Measurements from ENCODE around the gene BCL6.

BCL6 gene

GRCh38 chr3:187709155-187709554, 36.1 kb downstream of the BCL6 start:
- Histone ChIP-seq H3K4me1 (no peaks in the 10 kb centered on the region), H3K9me3 (ENCODE audit: control insufficient read depth, low read length) (no peaks in the 10 kb centered on the region), H3K4me2 (ENCODE audit: low read length) (no peak overlapping the region), H3K9ac (no peak overlapping the region), H3K4me3 (ENCODE audit: low read depth, low read length) (no peak overlapping the region), H2AFZ (no peak overlapping the region), H3K79me2 (no peaks in the 10 kb centered on the region), H3K27me3 (ENCODE audit: control insufficient read depth, insufficient read depth, low read length) (no peaks in the 10 kb centered on the region), H3K36me3 (ENCODE audit: control insufficient read depth, insufficient read depth, low read length) (no peaks in the 10 kb centered on the region), H3K27ac (no peak overlapping the region)
- no peak for TF ChIP-seq CTCF (IDR thresholded peaks at IDR 0.05)

GRCh38 chr3:187708696-187709095, 36.6 kb downstream of the BCL6 start:
- Histone ChIP-seq H3K9me3 (ENCODE audit: control insufficient read depth, low read length) (no peaks in the 10 kb centered on the region), H3K4me3 (ENCODE audit: low read depth, low read length) (no peak overlapping the region)

GRCh38 chr3:187706971-187707370, 38.3 kb downstream of the BCL6 start:
- Histone ChIP-seq H3K4me1 (no peaks in the 10 kb centered on the region), H3K9ac (no peak overlapping the region), H3K27me3 (ENCODE audit: control insufficient read depth, insufficient read depth, low read length) (no peaks in the 10 kb centered on the region), H3K27ac (no peak overlapping the region), H3K36me3 (ENCODE audit: control insufficient read depth, insufficient read depth, low read length) (no peaks in the 10 kb centered on the region), H3K79me2 (no peaks in the 10 kb centered on the region), H3K4me3 (ENCODE audit: low read depth, low read length) (no peak overlapping the region), H3K4me2 (ENCODE audit: low read length) (no peak overlapping the region), H2AFZ (no peak overlapping the region), H3K9me3 (ENCODE audit: control insufficient read depth, low read length) (no peaks in the 10 kb centered on the region)
- no peak for TF ChIP-seq CTCF (IDR thresholded peaks at IDR 0.05)

More at GRCh38 chr3:187708696-187709095, 36.6 kb downstream of the BCL6 start:
- Histone ChIP-seq H3K9ac (no peak overlapping the region), H3K27me3 (ENCODE audit: control insufficient read depth, insufficient read depth, low read length) (no peaks in the 10 kb centered on the region), H3K4me2 (ENCODE audit: low read length) (no peak overlapping the region), H2AFZ (no peak overlapping the region), H3K36me3 (ENCODE audit: control insufficient read depth, insufficient read depth, low read length) (no peaks in the 10 kb centered on the region), H3K79me2 (no peaks in the 10 kb centered on the region), H3K27ac (no peak overlapping the region), H3K4me1 (no peaks in the 10 kb centered on the region)
- TF ChIP-seq CTCF (IDR thresholded peaks at IDR 0.05), result no peak

- Histone ChIP-seq H3K4me1 (no peaks in the 10 kb centered on the region), H3K27ac (no peak overlapping the region), H3K36me3 (ENCODE audit: control insufficient read depth, insufficient read depth, low read length) (no peaks in the 10 kb centered on the region), H3K79me2 (no peaks in the 10 kb centered on the region), H3K4me3 (ENCODE audit: low read depth, low read length) (no peak overlapping the region), H2AFZ (no peak overlapping the region), H3K4me2 (ENCODE audit: low read length) (no peak overlapping the region), H3K9me3 (ENCODE audit: control insufficient read depth, low read length) (no peaks in the 10 kb centered on the region), H3K27me3 (ENCODE audit: control insufficient read depth, insufficient read depth, low read length) (no peaks in the 10 kb centered on the region), H3K9ac (no peak overlapping the region)
- no peak for TF ChIP-seq CTCF (IDR thresholded peaks at IDR 0.05)
Observed at GRCh38 chr3:187705164-187705563, 40.1 kb downstream of the BCL6 start.

- H3K4me1 ChIP-seq, result no peaks in the 10 kb centered on the region
- H3K27me3 ChIP-seq (ENCODE audit: control insufficient read depth, insufficient read depth, low read length), result no peaks in the 10 kb centered on the region
- H3K9ac ChIP-seq, result no peak within 1 kb of the TSS
- no peaks in the 10 kb centered on the region for H3K36me3 ChIP-seq (ENCODE audit: control insufficient read depth, insufficient read depth, low read length)
- no peaks in the 10 kb centered on the region for H3K9me3 ChIP-seq (ENCODE audit: control insufficient read depth, low read length)
- H2AFZ ChIP-seq, result no peak within 1 kb of the TSS
- H3K4me2 ChIP-seq (ENCODE audit: low read length), result no peak within 1 kb of the TSS
- H3K79me2 ChIP-seq, result no peaks in the 10 kb centered on the region
- no peak for TF ChIP-seq CTCF (IDR thresholded peaks at IDR 0.05)
- no peak within 1 kb of the TSS for H3K27ac ChIP-seq
- no peak within 1 kb of the TSS for H3K4me3 ChIP-seq (ENCODE audit: low read depth, low read length)
Observed at GRCh38 chr3:187702507-187703033, 42.7 kb downstream of the BCL6 start, which contains the start of gene RTP2. RTP2 (minus strand) TSS chr3:187702557; CDS start chr3:187702128, 429 bp downstream.
